ENCODE results near the gene PPIP5K1.
"Not testable (repeated sequence)": the region's sequence is repeated elsewhere in the genome, so short reads cannot be mapped to it uniquely, and the experiment has no call there.

The PPIP5K1 gene

DNA sequence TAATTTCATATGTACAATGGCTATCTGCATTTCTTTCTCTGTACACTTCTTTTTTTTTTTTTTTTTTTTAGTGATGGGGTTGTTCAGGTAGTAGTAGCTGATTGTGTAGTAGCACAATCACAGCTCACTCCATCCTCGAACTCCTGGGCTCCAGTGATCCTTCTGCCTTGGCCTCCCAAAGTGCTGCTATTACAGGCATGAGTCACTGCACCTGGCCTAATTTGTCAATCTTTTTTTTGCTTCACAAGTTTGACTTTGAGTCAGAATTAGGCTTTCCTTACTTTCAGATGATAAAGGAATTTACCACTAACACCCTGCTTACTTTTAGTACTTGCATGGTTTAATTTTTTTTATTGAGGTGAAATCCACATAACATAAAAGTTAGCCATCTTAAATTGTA, 44.6 kb downstream of the PPIP5K1 start:
- Histone ChIP-seq H3K36me3 (ENCODE audit: control insufficient read depth, insufficient read depth, low read length) (no peaks in the 10 kb centered on the region), H3K4me1 (ENCODE audit: control insufficient read depth, insufficient read depth, low read length, poor library complexity, severe bottlenecking) (no peaks in the 10 kb centered on the region), H3K4me3 (ENCODE audit: extremely low read depth, insufficient read depth, low read length, poor library complexity, severe bottlenecking) (no peak overlapping the region), H3K9me3 (ENCODE audit: control insufficient read depth, low read length) (peaks cover 5% of the 10 kb centered on the region), H3K27ac (ENCODE audit: low read depth, low read length, severe bottlenecking) (no peak overlapping the region)
- 80% methylated on average over 1 of the region's 1 CpG; no CpG with 5 or more reads in 1 of the 2 experiments for WGBS, 2 experiments (ENCODE audit: insufficient coverage in 2 of 2)

DNA sequence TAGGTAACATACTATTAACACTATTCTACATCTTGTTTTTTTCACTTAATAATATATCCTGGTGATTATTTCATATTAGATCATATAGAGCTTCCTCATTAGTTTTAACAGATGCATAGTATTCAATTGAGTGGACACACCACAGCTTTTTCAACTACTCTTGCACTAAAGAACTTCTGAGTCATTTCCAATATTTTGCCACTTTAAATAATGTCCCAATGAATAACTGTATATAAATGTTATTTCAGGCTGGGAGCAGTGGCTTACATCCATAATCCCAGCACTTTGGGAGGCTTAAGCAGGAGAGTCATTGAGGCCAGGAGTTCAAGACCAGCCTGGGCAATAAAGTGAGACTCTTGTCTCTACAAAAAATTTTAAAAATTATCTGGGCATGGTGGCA, 45.7 kb downstream of the PPIP5K1 start:
- Histone ChIP-seq H3K4me3 (ENCODE audit: extremely low read depth, insufficient read depth, low read length, poor library complexity, severe bottlenecking) (no peak overlapping the region), H3K36me3 (ENCODE audit: control insufficient read depth, insufficient read depth, low read length) (no peaks in the 10 kb centered on the region), H3K9me3 (ENCODE audit: control insufficient read depth, low read length) (peaks cover 5% of the 10 kb centered on the region), H3K4me1 (ENCODE audit: control insufficient read depth, insufficient read depth, low read length, poor library complexity, severe bottlenecking) (no peaks in the 10 kb centered on the region), H3K27ac (ENCODE audit: low read depth, low read length, severe bottlenecking) (no peak overlapping the region)

DNA sequence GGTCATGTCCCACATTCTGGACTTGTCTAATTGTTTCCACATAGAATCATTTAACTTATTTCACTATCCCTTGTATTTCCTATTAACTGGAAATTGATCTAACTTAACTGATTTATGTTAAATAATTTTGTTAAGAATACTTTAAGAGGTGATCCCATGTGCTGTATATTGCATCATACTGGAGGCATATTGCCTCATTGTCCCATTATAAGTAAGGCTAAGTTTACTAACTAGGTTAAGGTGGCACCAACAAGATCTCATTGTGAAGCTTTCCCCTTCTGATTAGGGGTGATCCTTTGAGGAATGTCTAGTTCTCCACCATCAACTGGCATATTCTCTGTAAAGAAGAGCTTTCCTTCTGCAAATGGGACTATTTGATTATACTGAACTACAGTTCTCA, 48.2 kb downstream of the PPIP5K1 start:
- no peak overlapping the region for H3K27ac ChIP-seq (ENCODE audit: low read depth, low read length, severe bottlenecking)
- H3K36me3 ChIP-seq (ENCODE audit: control insufficient read depth, insufficient read depth, low read length), result no peaks in the 10 kb centered on the region
- no peak overlapping the region for H3K4me3 ChIP-seq (ENCODE audit: extremely low read depth, insufficient read depth, low read length, poor library complexity, severe bottlenecking)
- no peaks in the 10 kb centered on the region for H3K4me1 ChIP-seq (ENCODE audit: control insufficient read depth, insufficient read depth, low read length, poor library complexity, severe bottlenecking)
- H3K9me3 ChIP-seq (ENCODE audit: control insufficient read depth, low read length), result no peaks in the 10 kb centered on the region

DNA sequence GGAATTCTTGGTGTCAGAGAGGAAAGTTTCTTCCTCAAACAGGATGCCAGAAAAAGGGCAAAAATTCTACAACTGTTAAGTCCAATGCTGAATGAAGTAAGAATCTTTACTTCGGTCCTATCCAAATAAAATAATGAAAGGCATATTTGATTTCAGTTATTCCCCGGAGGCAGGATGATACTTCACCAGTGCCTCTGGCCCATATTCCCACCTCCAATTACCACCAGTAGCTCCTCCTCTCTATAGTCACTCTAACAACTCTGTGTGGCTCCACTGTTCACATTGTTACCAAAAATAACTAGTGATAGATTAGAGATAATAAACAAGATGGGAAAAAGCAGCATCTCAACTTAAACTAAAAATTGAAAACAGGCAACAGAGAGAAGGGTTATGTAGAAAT, 51.9 kb downstream of the PPIP5K1 start:
- no CpG with 5 or more reads among the region's 2 CpGs for WGBS, 2 experiments (ENCODE audit: insufficient coverage in 2 of 2)
- Histone ChIP-seq H3K36me3 (ENCODE audit: control insufficient read depth, insufficient read depth, low read length) (no peaks in the 10 kb centered on the region), H3K4me3 (ENCODE audit: extremely low read depth, insufficient read depth, low read length, poor library complexity, severe bottlenecking) (no peak overlapping the region), H3K4me1 (ENCODE audit: control insufficient read depth, insufficient read depth, low read length, poor library complexity, severe bottlenecking) (no peaks in the 10 kb centered on the region), H3K9me3 (ENCODE audit: control insufficient read depth, low read length) (no peaks in the 10 kb centered on the region), H3K27ac (ENCODE audit: low read depth, low read length, severe bottlenecking) (no peak overlapping the region)

DNA sequence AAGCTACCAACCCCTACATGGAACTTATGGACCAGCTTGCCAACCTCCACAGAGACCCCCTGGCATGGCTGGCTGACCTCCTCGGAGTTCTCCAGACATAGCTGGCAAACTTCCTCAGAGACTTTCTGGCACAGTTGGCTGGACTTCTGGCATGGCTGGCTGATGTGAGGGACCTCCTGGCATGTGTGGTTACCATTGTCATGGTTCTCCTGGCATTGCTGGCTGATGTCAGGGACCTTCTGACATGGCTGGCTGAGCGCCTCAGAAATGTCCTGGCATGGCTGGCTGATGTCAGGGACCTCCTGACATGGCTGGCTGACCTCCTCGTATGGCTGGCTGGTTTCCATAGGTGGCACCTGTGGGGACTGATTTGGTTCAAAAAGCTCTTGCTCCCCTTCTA, 55.1 kb downstream of the PPIP5K1 start:
- H3K27ac ChIP-seq (ENCODE audit: low read depth, low read length, severe bottlenecking), result no peak overlapping the region
- WGBS, 2 experiments (ENCODE audit: insufficient coverage in 2 of 2), result 79 to 93% methylated on average over 3 of the region's 3 CpGs
- peaks cover 6% of the 10 kb centered on the region for H3K36me3 ChIP-seq (ENCODE audit: control insufficient read depth, insufficient read depth, low read length)
- H3K9me3 ChIP-seq (ENCODE audit: control insufficient read depth, low read length), result no peaks in the 10 kb centered on the region
- peaks cover 4% of the 10 kb centered on the region for H3K4me1 ChIP-seq (ENCODE audit: control insufficient read depth, insufficient read depth, low read length, poor library complexity, severe bottlenecking)
- no peak overlapping the region for H3K4me3 ChIP-seq (ENCODE audit: extremely low read depth, insufficient read depth, low read length, poor library complexity, severe bottlenecking)

DNA sequence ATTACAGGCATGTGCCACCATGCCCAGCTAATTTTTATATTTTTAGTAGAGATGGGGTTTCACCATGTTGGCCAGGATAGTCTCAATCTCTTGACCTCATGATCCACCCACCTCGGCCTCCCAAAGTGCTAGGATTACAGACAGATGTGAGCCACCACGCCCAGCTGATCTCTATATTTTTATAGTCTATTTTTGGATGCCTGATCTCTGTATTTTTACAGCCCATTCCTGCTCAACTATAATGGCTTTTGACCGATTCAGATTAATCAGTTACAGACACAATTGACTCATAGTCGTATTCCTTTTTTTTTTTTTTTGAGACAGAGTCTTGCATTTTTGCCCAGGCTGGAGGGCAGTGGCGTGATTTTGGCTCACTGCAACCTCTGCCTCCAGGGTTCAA, 57.2 kb downstream of the PPIP5K1 start:
- H3K9me3 ChIP-seq (ENCODE audit: control insufficient read depth, low read length); H3K4me1 ChIP-seq (ENCODE audit: control insufficient read depth, insufficient read depth, low read length, poor library complexity, severe bottlenecking); H3K4me3 ChIP-seq (ENCODE audit: extremely low read depth, insufficient read depth, low read length, poor library complexity, severe bottlenecking); H3K27ac ChIP-seq (ENCODE audit: low read depth, low read length, severe bottlenecking): not testable (repeated sequence)
- 80 to 89% methylated on average over 3 of the region's 5 CpGs for WGBS, 2 experiments (ENCODE audit: insufficient coverage in 2 of 2)
- H3K36me3 ChIP-seq (ENCODE audit: control insufficient read depth, insufficient read depth, low read length), result peaks cover 19% of the 10 kb centered on the region

DNA sequence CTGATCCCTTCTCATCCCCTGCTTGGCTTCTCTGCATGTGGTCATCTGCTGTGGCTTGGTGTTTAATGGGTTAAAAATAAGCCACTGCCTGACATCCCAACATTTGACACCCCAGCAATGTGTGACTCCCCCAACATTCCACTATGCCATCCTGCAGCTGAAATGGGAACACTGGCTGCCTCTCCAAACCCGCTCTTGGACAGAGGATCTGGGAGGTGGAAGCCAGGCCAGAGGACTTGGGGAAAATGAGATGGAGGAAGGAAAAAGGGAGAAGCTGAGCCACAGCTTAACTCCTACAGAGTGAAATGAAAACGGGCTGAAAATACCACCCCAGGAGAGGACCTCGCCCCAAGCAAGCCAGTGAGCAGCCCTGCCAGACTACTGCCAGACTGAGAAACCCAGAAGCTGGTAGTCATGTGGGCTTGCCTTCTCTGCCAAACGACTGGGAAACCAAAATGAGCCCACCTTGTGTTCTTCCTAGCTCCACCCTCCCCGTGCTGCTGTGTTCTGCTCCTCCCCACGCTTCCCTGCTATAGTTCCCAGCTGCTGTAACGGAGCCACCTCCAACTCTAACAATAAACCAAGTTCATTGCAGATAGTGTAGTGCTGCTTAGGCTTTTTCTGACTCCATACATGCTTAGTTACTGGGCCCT, 58.9 kb downstream of the PPIP5K1 start:
- WGBS, 2 experiments (ENCODE audit: insufficient coverage in 2 of 2), result 23 to 27% methylated on average over 3 to 6 of the region's 7 CpGs
- H3K27ac ChIP-seq (ENCODE audit: low read depth, low read length, severe bottlenecking), result no peak overlapping the region

DNA sequence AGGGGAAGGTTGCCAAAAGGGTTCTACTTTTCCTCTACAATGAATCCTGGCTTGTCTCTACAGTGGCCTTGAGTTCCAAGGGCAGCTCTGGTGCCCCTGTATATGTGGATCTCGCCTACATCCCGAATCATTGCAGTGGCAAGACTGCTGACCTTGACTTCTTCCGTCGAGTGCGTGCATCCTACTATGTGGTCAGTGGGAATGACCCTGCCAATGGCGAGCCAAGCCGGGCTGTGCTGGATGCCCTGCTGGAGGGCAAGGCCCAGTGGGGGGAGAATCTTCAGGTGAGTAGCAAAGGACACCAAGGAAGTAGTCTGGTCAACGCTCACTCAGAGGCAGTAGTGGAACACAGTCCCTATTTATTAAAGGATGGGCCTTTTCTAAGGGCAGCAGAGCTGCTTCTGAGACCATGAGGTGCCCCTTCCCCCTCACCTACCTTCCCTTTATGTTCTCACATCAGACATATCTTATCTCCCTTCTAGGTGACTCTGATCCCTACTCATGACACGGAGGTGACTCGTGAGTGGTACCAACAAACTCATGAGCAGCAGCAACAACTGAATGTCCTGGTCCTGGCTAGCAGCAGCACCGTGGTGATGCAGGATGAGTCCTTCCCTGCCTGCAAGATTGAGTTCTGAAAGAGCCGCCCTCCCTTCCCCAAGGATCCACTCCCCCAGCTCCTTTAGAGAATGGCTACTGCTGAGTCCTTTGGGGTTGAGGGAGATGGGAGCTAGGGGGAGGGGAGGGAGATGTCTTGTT, 60.2 kb downstream of the PPIP5K1 start:
- Histone ChIP-seq H3K27ac (ENCODE audit: low read depth, low read length, severe bottlenecking) (no peak overlapping the region), H3K9me3 (ENCODE audit: control insufficient read depth, low read length) (no peaks in the 10 kb centered on the region), H3K36me3 (ENCODE audit: control insufficient read depth, insufficient read depth, low read length) (peaks cover 40% of the 10 kb centered on the region), H3K4me3 (ENCODE audit: extremely low read depth, insufficient read depth, low read length, poor library complexity, severe bottlenecking) (no peak overlapping the region), H3K4me1 (ENCODE audit: control insufficient read depth, insufficient read depth, low read length, poor library complexity, severe bottlenecking) (peaks cover 10% of the 10 kb centered on the region)
- 86 to 87% methylated on average over 9 to 12 of the region's 12 CpGs for WGBS, 2 experiments (ENCODE audit: insufficient coverage in 2 of 2)

More for the DNA sequence above, 58.9 kb downstream of the PPIP5K1 start:
- Histone ChIP-seq H3K4me1 (ENCODE audit: control insufficient read depth, insufficient read depth, low read length, poor library complexity, severe bottlenecking) (peaks cover 10% of the 10 kb centered on the region), H3K9me3 (ENCODE audit: control insufficient read depth, low read length) (no peaks in the 10 kb centered on the region), H3K36me3 (ENCODE audit: control insufficient read depth, insufficient read depth, low read length) (peaks cover 30% of the 10 kb centered on the region), H3K4me3 (ENCODE audit: extremely low read depth, insufficient read depth, low read length, poor library complexity, severe bottlenecking) (no peak overlapping the region)

DNA sequence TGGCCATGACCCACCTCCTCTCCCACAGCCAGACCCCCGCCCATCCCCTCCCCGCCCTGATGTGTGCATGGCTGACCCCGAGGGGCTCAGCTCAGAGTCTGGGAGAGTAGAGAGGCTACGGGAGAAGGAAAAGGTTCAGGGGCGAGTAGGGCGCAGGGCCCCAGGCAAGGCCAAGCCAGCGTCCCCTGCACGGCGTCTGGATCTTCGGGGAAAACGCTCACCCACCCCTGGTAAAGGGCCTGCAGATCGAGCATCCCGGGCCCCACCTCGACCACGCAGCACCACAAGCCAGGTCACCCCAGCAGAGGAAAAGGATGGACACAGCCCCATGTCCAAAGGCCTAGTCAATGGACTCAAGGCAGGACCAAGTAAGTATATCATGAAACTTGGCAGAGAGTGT, 60.9 kb downstream of the PPIP5K1 start:
- 95 to 98% methylated on average over 12 of the region's 15 CpGs for WGBS, 2 experiments (ENCODE audit: insufficient coverage in 2 of 2)

DNA sequence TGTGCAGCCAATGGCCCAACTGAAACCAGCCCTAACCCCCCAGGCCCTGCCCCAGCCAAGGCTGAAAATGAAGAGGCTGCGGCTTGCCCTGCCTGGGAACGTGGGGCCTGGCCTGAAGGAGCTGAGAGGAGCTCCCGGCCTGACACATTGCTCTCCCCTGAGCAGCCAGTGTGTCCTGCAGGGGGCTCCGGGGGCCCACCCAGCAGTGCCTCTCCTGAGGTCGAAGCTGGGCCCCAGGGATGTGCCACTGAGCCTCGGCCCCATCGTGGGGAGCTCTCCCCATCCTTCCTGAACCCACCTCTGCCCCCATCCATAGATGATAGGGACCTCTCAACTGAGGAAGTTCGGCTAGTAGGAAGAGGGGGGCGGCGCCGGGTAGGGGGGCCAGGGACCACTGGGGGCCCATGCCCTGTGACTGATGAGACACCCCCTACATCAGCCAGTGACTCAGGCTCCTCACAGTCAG, 61.4 kb downstream of the PPIP5K1 start:
- Histone ChIP-seq H3K4me1 (ENCODE audit: control insufficient read depth, insufficient read depth, low read length, poor library complexity, severe bottlenecking) (peaks cover 10% of the 10 kb centered on the region), H3K27ac (ENCODE audit: low read depth, low read length, severe bottlenecking) (no peak overlapping the region), H3K36me3 (ENCODE audit: control insufficient read depth, insufficient read depth, low read length) (peaks cover 52% of the 10 kb centered on the region), H3K4me3 (ENCODE audit: extremely low read depth, insufficient read depth, low read length, poor library complexity, severe bottlenecking) (no peak overlapping the region), H3K9me3 (ENCODE audit: control insufficient read depth, low read length) (no peaks in the 10 kb centered on the region)
- WGBS, 2 experiments (ENCODE audit: insufficient coverage in 2 of 2), result 88 to 90% methylated on average over 5 to 7 of the region's 11 CpGs

More for the DNA sequence above, 60.9 kb downstream of the PPIP5K1 start:
- Histone ChIP-seq H3K27ac (ENCODE audit: low read depth, low read length, severe bottlenecking) (no peak overlapping the region), H3K36me3 (ENCODE audit: control insufficient read depth, insufficient read depth, low read length) (peaks cover 46% of the 10 kb centered on the region), H3K4me3 (ENCODE audit: extremely low read depth, insufficient read depth, low read length, poor library complexity, severe bottlenecking) (no peak overlapping the region), H3K4me1 (ENCODE audit: control insufficient read depth, insufficient read depth, low read length, poor library complexity, severe bottlenecking) (peaks cover 10% of the 10 kb centered on the region), H3K9me3 (ENCODE audit: control insufficient read depth, low read length) (no peaks in the 10 kb centered on the region)

All from mesodermal cell (in vitro differentiated cells).